Inflammatory macrophage (primary cell): Measurements from ENCODE around the gene RFESD.
"Not testable (repeated sequence)": the region's sequence is repeated elsewhere in the genome, so short reads cannot be mapped to it uniquely, and the experiment has no call there.

Experiments
- DNase-seq, 2 donors: peaks; one replicate each; pipeline ENCODE4 v3.0.0-alpha.2; 2020 to 2022

The RFESD gene

GRCh38 chr5:95667061-95667618 lies 20.6 kb downstream of the RFESD start:
- DNase-seq, result peak; percentile 56 to 61

- no peak for DNase-seq
These were observed 21.1 kb downstream of the RFESD start for GRCh38 chr5:95667678-95668077.

- DNase-seq, result no peak
These were observed 21.6 kb downstream of the RFESD start for GRCh38 chr5:95668216-95668615.

GRCh38 chr5:95668728-95669127 lies 22.2 kb downstream of the RFESD start:
- no peak for DNase-seq

GRCh38 chr5:95669540-95669939 lies 23.0 kb downstream of the RFESD start:
- DNase-seq, result no peak

GRCh38 chr5:95669985-95670384 lies 23.4 kb downstream of the RFESD start:
- DNase-seq, result no peak

- DNase-seq, result no peak
These were observed 24.0 kb downstream of the RFESD start for GRCh38 chr5:95670568-95670967.

GRCh38 chr5:95671826-95672225 lies 25.2 kb downstream of the RFESD start:
- peak; percentile 8 to 31 for DNase-seq

GRCh38 chr5:95672641-95673040 lies 26.1 kb downstream of the RFESD start:
- no peak for DNase-seq

- peak; percentile 7 to 8 for DNase-seq
These were observed 26.5 kb downstream of the RFESD start for GRCh38 chr5:95673081-95673480.

GRCh38 chr5:95682891-95683290 lies 36.3 kb downstream of the RFESD start, which contains the start of gene SPATA9:
SPATA9 (minus strand) TSS chr5:95682991; CDS start chr5:95682854, 137 bp downstream.
- no peak for DNase-seq

- DNase-seq, result no peak
These were observed 37.8 kb downstream of the RFESD start for GRCh38 chr5:95684361-95684760.

GRCh38 chr5:95686651-95687050 lies 40.1 kb downstream of the RFESD start:
- DNase-seq, result no peak

- no peak for DNase-seq
These were observed 43.1 kb downstream of the RFESD start for GRCh38 chr5:95689680-95690079.

- no peak for DNase-seq
These were observed 43.8 kb downstream of the RFESD start for GRCh38 chr5:95690333-95690732.

GRCh38 chr5:95697781-95698681 lies 51.5 kb downstream of the RFESD start:
- DNase-seq, result no peak

- DNase-seq, result no peak
These were observed 52.8 kb downstream of the RFESD start for GRCh38 chr5:95699337-95699736.

- no peak for DNase-seq
These were observed 54.5 kb downstream of the RFESD start for GRCh38 chr5:95701074-95701473.

- DNase-seq, result no peak
These were observed 57.6 kb downstream of the RFESD start for GRCh38 chr5:95704150-95704549.

- not testable (repeated sequence) for DNase-seq
These were observed 59.6 kb downstream of the RFESD start for GRCh38 chr5:95706196-95706595.

GRCh38 chr5:95707055-95707454 lies 60.5 kb downstream of the RFESD start:
- no peak for DNase-seq
